Muscle of leg (tissue), 11 donors: Measurements from ENCODE around the gene C1orf56. TPM values are rescaled to one million over a fixed set of nuclear protein-coding genes. Genes with fewer than 3 reads are reported as not detected.

Experiments
- DNase-seq: peaks from one replicate; pipeline ENCODE4 v3.0.0; 2013
- H3K27ac ChIP-seq: one replicate; pipeline ENCODE4 v1.5.1; 2013; ENCODE audit warnings: mild to moderate bottlenecking, low read length, control low read depth
- H3K27me3 ChIP-seq: one replicate; pipeline ENCODE4 v1.6.1; 2013; ENCODE audit warnings: low read length; ENCODE audit not compliant: control insufficient read depth, insufficient read depth
- H3K36me3 ChIP-seq: one replicate; pipeline ENCODE4 v1.6.1; 2013; ENCODE audit warnings: low read length; ENCODE audit not compliant: control insufficient read depth, insufficient read depth
- H3K4me1 ChIP-seq: one replicate; pipeline ENCODE4 v1.6.1; 2013; ENCODE audit warnings: low read length; ENCODE audit not compliant: control insufficient read depth, insufficient read depth
- H3K4me3 ChIP-seq: one replicate; pipeline ENCODE4 v1.5.1; 2013; ENCODE audit warnings: low read length, control low read depth
- H3K9me3 ChIP-seq: replicated peaks from 2 replicates; pipeline ENCODE4 v1.6.1; 2013; ENCODE audit warnings: low read depth, low read length; ENCODE audit not compliant: control insufficient read depth
- WGBS: methylation state at CpG from one replicate; pipeline ENCODE4 v1.1.5; 2013; ENCODE audit warnings: missing lambda C conversion rate; ENCODE audit not compliant: insufficient coverage; 5-methylcytosine and 5-hydroxymethylcytosine counted together
- polyA plus RNA-seq, 8 donors: library from polyadenylated mRNA; unstranded; fragments of 120-200 nt; gene quantifications; one replicate each; pipeline versions ENCODE4 v1.2.1 to v1.2.3, GENCODE V29; 2013; ENCODE audit warnings: inconsistent platforms in 1 of 8, low replicate concordance in 1 of 8; ENCODE audit not compliant: insufficient read length in 8 of 8, insufficient read depth in 1 of 8
- total RNA-seq: library from RNA; stranded (reverse); fragments of 120-200 nt; gene quantifications from one replicate; pipeline ENCODE4 v1.2.4, GENCODE V29; 2013

C1orf56 gene
- total and polyA plus RNA-seq, 9 donors: 2.6 to 8.6 (median 5.8) TPM

- H3K4me3 ChIP-seq: peak overlapping the region; percentile 62
- H3K9me3 ChIP-seq: no peaks in the 10 kb centered on the region
- no CpG with 5 or more reads among the region's 4 CpGs for WGBS
- H3K27me3 ChIP-seq: no peaks in the 10 kb centered on the region
- DNase-seq: peak; percentile 29
- peaks cover 14% of the 10 kb centered on the region for H3K36me3 ChIP-seq
- peak overlapping the region; percentile 94 for H3K27ac ChIP-seq
- peaks cover 49% of the 10 kb centered on the region for H3K4me1 ChIP-seq
These were observed 41.7 kb upstream of the C1orf56 start for GRCh38 chr1:151005729-151006319.

- Histone ChIP-seq H3K36me3 (peaks cover 9% of the 10 kb centered on the region), H3K27ac (peak within 1 kb of the TSS; percentile 94), H3K4me1 (peaks cover 49% of the 10 kb centered on the region), H3K4me3 (peak within 1 kb of the TSS; percentile 62), H3K9me3 (no peaks in the 10 kb centered on the region), H3K27me3 (no peaks in the 10 kb centered on the region)
- DNase-seq: peak; percentile 95
- WGBS: under 1% methylated on average over 6 of the region's 18 CpGs
These were observed 41.1 kb upstream of the C1orf56 start, which contains the start of gene MINDY1 for GRCh38 chr1:151006327-151007052. Gene MINDY1 (minus strand): TSS chr1:151006902. CDS start chr1:151002617, 4,285 bp downstream.

- Histone ChIP-seq H3K4me3 (peak overlapping the region; percentile 85), H3K27ac (peak overlapping the region; percentile 94), H3K36me3 (peaks cover under 1% of the 10 kb centered on the region), H3K27me3 (no peaks in the 10 kb centered on the region), H3K4me1 (peaks cover 49% of the 10 kb centered on the region), H3K9me3 (no peaks in the 10 kb centered on the region)
- DNase-seq: no peak
- WGBS: 0% methylated on average over 2 of the region's 4 CpGs
These were observed 39.7 kb upstream of the C1orf56 start for GRCh38 chr1:151007853-151008243.

DNA sequence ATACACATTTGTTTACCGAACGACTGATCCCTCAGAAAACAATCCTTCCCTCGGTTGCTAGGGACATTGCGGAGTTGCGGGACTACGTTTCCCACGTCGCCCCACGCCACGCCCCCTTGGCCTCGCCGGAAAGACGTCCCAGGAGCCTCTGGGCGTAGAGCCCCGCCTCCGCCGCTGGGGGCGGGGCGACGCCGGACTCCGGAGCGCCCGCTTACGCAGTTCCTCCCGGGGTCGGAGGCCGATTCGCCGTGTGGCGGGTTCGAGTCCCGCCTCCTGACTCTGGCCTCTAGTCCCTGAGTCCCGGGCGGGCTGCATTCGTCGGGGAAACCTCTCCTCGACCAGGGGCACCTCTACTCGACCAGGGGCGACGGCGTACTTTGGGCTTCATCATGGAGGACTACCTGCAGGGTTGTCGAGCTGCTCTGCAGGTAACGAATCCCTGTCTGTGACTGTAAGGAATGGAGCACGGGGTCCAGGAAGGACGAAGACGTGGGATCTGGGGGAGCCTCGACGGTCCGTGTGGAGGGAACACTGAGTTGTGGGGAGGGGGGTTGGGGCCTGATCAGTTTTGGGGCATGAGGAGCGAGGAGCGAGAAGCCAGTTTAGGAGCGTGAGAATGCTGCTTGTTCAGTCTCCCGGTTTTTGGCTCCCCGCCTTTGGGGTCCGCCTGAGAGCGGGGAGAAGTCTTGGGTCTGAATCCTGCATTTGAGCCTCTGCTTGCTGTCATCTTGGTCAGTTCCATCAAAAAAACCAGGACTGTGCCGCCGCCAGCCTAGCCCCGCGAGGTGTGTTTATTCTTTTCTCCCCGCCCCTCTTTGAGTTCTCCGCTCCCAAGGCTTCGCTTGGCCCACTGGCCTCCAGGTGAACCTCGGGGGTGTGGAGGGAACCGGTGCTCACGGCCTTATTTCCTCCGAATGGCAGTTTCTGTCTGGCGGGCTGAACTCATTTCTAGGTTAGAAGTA lies 39.0 kb upstream of the C1orf56 start, which contains the start of gene PRUNE1:
TSS of gene PRUNE1 (plus strand) at position 206 of the 962 bp plus-strand sequence. CDS start at position 390, 184 bp downstream.
- peaks cover 45% of the 10 kb centered on the region for H3K4me1 ChIP-seq

GRCh38 chr1:151009206-151009587 lies 38.4 kb upstream of the C1orf56 start:
- DNase-seq: peak; percentile 19
- H3K4me3 ChIP-seq: peak overlapping the region; percentile 85
- H3K4me1 ChIP-seq: peaks cover 42% of the 10 kb centered on the region
- WGBS: no CpG with 5 or more reads among the region's 3 CpGs
- H3K27me3 ChIP-seq: no peaks in the 10 kb centered on the region
- H3K27ac ChIP-seq: peak overlapping the region; percentile 92
- peaks cover 3% of the 10 kb centered on the region for H3K36me3 ChIP-seq
- H3K9me3 ChIP-seq: no peaks in the 10 kb centered on the region

More for the DNA sequence above, 39.0 kb upstream of the C1orf56 start, which contains the start of gene PRUNE1:
- Histone ChIP-seq H3K27ac (peak within 1 kb of the TSS; percentile 94), H3K36me3 (peaks cover 3% of the 10 kb centered on the region), H3K9me3 (no peaks in the 10 kb centered on the region), H3K4me3 (peak within 1 kb of the TSS; percentile 85), H3K27me3 (no peaks in the 10 kb centered on the region)
- peak; percentile 98 for DNase-seq
- WGBS: under 1% methylated on average over 63 of the region's 69 CpGs

GRCh38 chr1:151009674-151010345 lies 37.7 kb upstream of the C1orf56 start:
- Histone ChIP-seq H3K4me1 (peaks cover 37% of the 10 kb centered on the region), H3K27ac (no peak overlapping the region), H3K9me3 (no peaks in the 10 kb centered on the region), H3K27me3 (no peaks in the 10 kb centered on the region), H3K4me3 (no peak overlapping the region), H3K36me3 (peaks cover 3% of the 10 kb centered on the region)
- no CpG with 5 or more reads among the region's 8 CpGs for WGBS
- DNase-seq: no peak

DNA sequence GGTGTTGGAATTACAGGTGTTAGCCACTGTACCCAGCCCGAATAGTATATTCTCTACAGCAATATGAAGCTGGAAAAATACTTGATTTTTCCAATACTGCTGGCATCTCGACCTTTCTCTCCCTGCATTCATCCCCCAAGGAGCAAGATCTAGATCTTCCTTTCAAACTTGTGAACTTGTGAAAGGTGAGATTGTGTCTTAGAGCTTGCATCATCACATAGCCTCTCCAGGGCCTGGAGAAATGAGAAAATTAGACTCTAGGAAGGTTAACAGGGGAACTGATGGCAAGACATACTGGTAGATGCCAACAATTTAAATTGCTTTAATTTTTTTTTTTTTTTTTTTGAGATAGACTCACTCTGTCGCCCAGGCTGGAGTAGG lies 37.2 kb upstream of the C1orf56 start:
- no peaks in the 10 kb centered on the region for H3K27me3 ChIP-seq
- H3K27ac ChIP-seq: no peak overlapping the region
- no CpG with 5 or more reads among the region's 3 CpGs for WGBS
- H3K36me3 ChIP-seq: peaks cover 3% of the 10 kb centered on the region
- peaks cover 32% of the 10 kb centered on the region for H3K4me1 ChIP-seq
- DNase-seq: no peak
- no peaks in the 10 kb centered on the region for H3K9me3 ChIP-seq
- H3K4me3 ChIP-seq: no peak overlapping the region

DNA sequence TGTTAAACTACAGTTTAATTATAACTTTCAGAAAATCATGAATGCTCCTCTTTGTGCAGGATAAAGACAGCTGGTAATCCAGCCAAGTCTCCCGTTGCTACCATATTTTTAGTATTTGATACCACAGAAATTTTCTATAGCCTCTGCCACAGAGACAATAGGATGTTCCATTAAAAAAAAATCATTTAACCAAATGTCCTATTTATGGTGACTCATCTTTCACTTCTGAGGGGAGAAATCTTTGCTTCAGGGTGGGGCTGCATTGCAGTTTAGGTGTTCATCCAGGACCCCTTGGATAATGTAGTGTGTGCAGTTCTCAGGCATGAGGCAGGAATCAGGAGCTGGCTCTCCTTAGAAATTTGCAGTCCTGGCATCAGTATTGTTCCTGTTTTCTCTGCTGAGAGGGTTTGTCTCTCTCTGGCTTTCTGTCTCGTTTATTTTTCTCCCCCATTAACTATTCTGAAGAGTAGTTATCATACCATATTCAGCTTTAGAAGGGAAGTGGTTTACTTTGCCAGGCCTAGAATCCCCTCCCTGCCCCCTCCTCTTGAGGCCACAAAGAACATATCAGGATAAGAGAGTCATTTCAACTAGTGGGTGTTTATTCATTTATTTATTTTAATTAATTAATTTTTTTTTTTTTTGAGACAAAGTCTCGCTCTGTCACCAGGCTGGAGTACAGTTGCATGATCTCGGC lies 36.2 kb upstream of the C1orf56 start:
- Histone ChIP-seq H3K36me3 (peaks cover 3% of the 10 kb centered on the region), H3K9me3 (no peaks in the 10 kb centered on the region), H3K27me3 (no peaks in the 10 kb centered on the region), H3K4me1 (peaks cover 25% of the 10 kb centered on the region), H3K4me3 (no peak overlapping the region), H3K27ac (no peak overlapping the region)
- no peak for DNase-seq
- WGBS: 100% methylated on average over 2 of the region's 4 CpGs
